ENCODE results near the gene MYCBP2.
"Not testable (repeated sequence)": the region's sequence is repeated elsewhere in the genome, so short reads cannot be mapped to it uniquely, and the experiment has no call there.

The MYCBP2 gene

GRCh38 chr13:77225946-77226345, 100.9 kb downstream of the MYCBP2 start:
- Histone ChIP-seq H3K27me3 (replicated peaks; ENCODE audit: control insufficient read depth, insufficient read depth, low read length, poor library complexity, severe bottlenecking) (no peaks in the 10 kb centered on the region), H3K4me3 (ENCODE audit: insufficient read depth, low read depth, low read length, poor library complexity, severe bottlenecking) (no peak overlapping the region), H3K27ac (ENCODE audit: insufficient read depth, low read length, poor library complexity, severe bottlenecking) (no peak overlapping the region), H3K4me1 (ENCODE audit: control insufficient read depth, insufficient read depth, low read length, poor library complexity, severe bottlenecking) (no peaks in the 10 kb centered on the region), H3K36me3 (ENCODE audit: control insufficient read depth, insufficient read depth, low read length) (peaks cover 26% of the 10 kb centered on the region), H3K9me3 (ENCODE audit: control insufficient read depth, low read length) (no peaks in the 10 kb centered on the region)
- no peak for DNase-seq

GRCh38 chr13:77222909-77223308, 104.0 kb downstream of the MYCBP2 start:
- H3K9me3 ChIP-seq (ENCODE audit: control insufficient read depth, low read length) = no peaks in the 10 kb centered on the region
- no peak overlapping the region for H3K27ac ChIP-seq (ENCODE audit: insufficient read depth, low read length, poor library complexity, severe bottlenecking)
- H3K27me3 ChIP-seq (replicated peaks; ENCODE audit: control insufficient read depth, insufficient read depth, low read length, poor library complexity, severe bottlenecking) = no peaks in the 10 kb centered on the region
- H3K36me3 ChIP-seq (ENCODE audit: control insufficient read depth, insufficient read depth, low read length) = peaks cover 24% of the 10 kb centered on the region
- H3K4me3 ChIP-seq (ENCODE audit: insufficient read depth, low read depth, low read length, poor library complexity, severe bottlenecking) = no peak overlapping the region
- DNase-seq = no peak
- no peaks in the 10 kb centered on the region for H3K4me1 ChIP-seq (ENCODE audit: control insufficient read depth, insufficient read depth, low read length, poor library complexity, severe bottlenecking)

GRCh38 chr13:77222000-77222690, 104.7 kb downstream of the MYCBP2 start:
- Histone ChIP-seq H3K27ac (ENCODE audit: insufficient read depth, low read length, poor library complexity, severe bottlenecking) (no peak overlapping the region), H3K9me3 (ENCODE audit: control insufficient read depth, low read length) (no peaks in the 10 kb centered on the region), H3K4me1 (ENCODE audit: control insufficient read depth, insufficient read depth, low read length, poor library complexity, severe bottlenecking) (no peaks in the 10 kb centered on the region), H3K27me3 (replicated peaks; ENCODE audit: control insufficient read depth, insufficient read depth, low read length, poor library complexity, severe bottlenecking) (no peaks in the 10 kb centered on the region), H3K4me3 (ENCODE audit: insufficient read depth, low read depth, low read length, poor library complexity, severe bottlenecking) (no peak overlapping the region), H3K36me3 (ENCODE audit: control insufficient read depth, insufficient read depth, low read length) (peaks cover 28% of the 10 kb centered on the region)
- no peak for DNase-seq

- H3K27me3 ChIP-seq (replicated peaks; ENCODE audit: control insufficient read depth, insufficient read depth, low read length, poor library complexity, severe bottlenecking) = no peaks in the 10 kb centered on the region
- no peaks in the 10 kb centered on the region for H3K9me3 ChIP-seq (ENCODE audit: control insufficient read depth, low read length)
- H3K27ac ChIP-seq (ENCODE audit: insufficient read depth, low read length, poor library complexity, severe bottlenecking) = no peak overlapping the region
- peaks cover 51% of the 10 kb centered on the region for H3K36me3 ChIP-seq (ENCODE audit: control insufficient read depth, insufficient read depth, low read length)
- no peak for DNase-seq
- H3K4me1 ChIP-seq (ENCODE audit: control insufficient read depth, insufficient read depth, low read length, poor library complexity, severe bottlenecking) = no peaks in the 10 kb centered on the region
- H3K4me3 ChIP-seq (ENCODE audit: insufficient read depth, low read depth, low read length, poor library complexity, severe bottlenecking) = no peak overlapping the region
Measured at GRCh38 chr13:77219401-77219800, 107.5 kb downstream of the MYCBP2 start.

- H3K27me3 ChIP-seq (replicated peaks; ENCODE audit: control insufficient read depth, insufficient read depth, low read length, poor library complexity, severe bottlenecking) = no peaks in the 10 kb centered on the region
- no peaks in the 10 kb centered on the region for H3K4me1 ChIP-seq (ENCODE audit: control insufficient read depth, insufficient read depth, low read length, poor library complexity, severe bottlenecking)
- H3K9me3 ChIP-seq (ENCODE audit: control insufficient read depth, low read length) = no peaks in the 10 kb centered on the region
- H3K36me3 ChIP-seq (ENCODE audit: control insufficient read depth, insufficient read depth, low read length) = peaks cover 62% of the 10 kb centered on the region
- H3K27ac ChIP-seq (ENCODE audit: insufficient read depth, low read length, poor library complexity, severe bottlenecking) = no peak overlapping the region
- DNase-seq = no peak
- no peak overlapping the region for H3K4me3 ChIP-seq (ENCODE audit: insufficient read depth, low read depth, low read length, poor library complexity, severe bottlenecking)
Measured at GRCh38 chr13:77218274-77218673, 108.6 kb downstream of the MYCBP2 start.

GRCh38 chr13:77215543-77215942, 111.4 kb downstream of the MYCBP2 start:
- Histone ChIP-seq H3K9me3 (ENCODE audit: control insufficient read depth, low read length) (no peaks in the 10 kb centered on the region), H3K27ac (ENCODE audit: insufficient read depth, low read length, poor library complexity, severe bottlenecking) (no peak overlapping the region), H3K4me3 (ENCODE audit: insufficient read depth, low read depth, low read length, poor library complexity, severe bottlenecking) (no peak overlapping the region), H3K36me3 (ENCODE audit: control insufficient read depth, insufficient read depth, low read length) (peaks cover 57% of the 10 kb centered on the region), H3K27me3 (replicated peaks; ENCODE audit: control insufficient read depth, insufficient read depth, low read length, poor library complexity, severe bottlenecking) (no peaks in the 10 kb centered on the region), H3K4me1 (ENCODE audit: control insufficient read depth, insufficient read depth, low read length, poor library complexity, severe bottlenecking) (no peaks in the 10 kb centered on the region)
- no peak for DNase-seq

- H3K27me3 ChIP-seq (replicated peaks; ENCODE audit: control insufficient read depth, insufficient read depth, low read length, poor library complexity, severe bottlenecking) = no peaks in the 10 kb centered on the region
- no peak overlapping the region for H3K27ac ChIP-seq (ENCODE audit: insufficient read depth, low read length, poor library complexity, severe bottlenecking)
- no peaks in the 10 kb centered on the region for H3K9me3 ChIP-seq (ENCODE audit: control insufficient read depth, low read length)
- no peaks in the 10 kb centered on the region for H3K4me1 ChIP-seq (ENCODE audit: control insufficient read depth, insufficient read depth, low read length, poor library complexity, severe bottlenecking)
- no peak overlapping the region for H3K4me3 ChIP-seq (ENCODE audit: insufficient read depth, low read depth, low read length, poor library complexity, severe bottlenecking)
- DNase-seq = no peak
- H3K36me3 ChIP-seq (ENCODE audit: control insufficient read depth, insufficient read depth, low read length) = peaks cover 60% of the 10 kb centered on the region
Measured at GRCh38 chr13:77213644-77214043, 113.2 kb downstream of the MYCBP2 start.

- no peak for DNase-seq
- no peaks in the 10 kb centered on the region for H3K4me1 ChIP-seq (ENCODE audit: control insufficient read depth, insufficient read depth, low read length, poor library complexity, severe bottlenecking)
- no peak overlapping the region for H3K27ac ChIP-seq (ENCODE audit: insufficient read depth, low read length, poor library complexity, severe bottlenecking)
- peaks cover 28% of the 10 kb centered on the region for H3K36me3 ChIP-seq (ENCODE audit: control insufficient read depth, insufficient read depth, low read length)
- H3K27me3 ChIP-seq (replicated peaks; ENCODE audit: control insufficient read depth, insufficient read depth, low read length, poor library complexity, severe bottlenecking) = no peaks in the 10 kb centered on the region
- H3K4me3 ChIP-seq (ENCODE audit: insufficient read depth, low read depth, low read length, poor library complexity, severe bottlenecking) = no peak overlapping the region
- no peaks in the 10 kb centered on the region for H3K9me3 ChIP-seq (ENCODE audit: control insufficient read depth, low read length)
Measured at GRCh38 chr13:77207943-77208342, 119.0 kb downstream of the MYCBP2 start.

GRCh38 chr13:77198995-77199394, 127.9 kb downstream of the MYCBP2 start:
- peaks cover 33% of the 10 kb centered on the region for H3K36me3 ChIP-seq (ENCODE audit: control insufficient read depth, insufficient read depth, low read length)
- not testable (repeated sequence) for H3K9me3 ChIP-seq (ENCODE audit: control insufficient read depth, low read length); H3K4me3 ChIP-seq (ENCODE audit: insufficient read depth, low read depth, low read length, poor library complexity, severe bottlenecking); DNase-seq; H3K27ac ChIP-seq (ENCODE audit: insufficient read depth, low read length, poor library complexity, severe bottlenecking); H3K4me1 ChIP-seq (ENCODE audit: control insufficient read depth, insufficient read depth, low read length, poor library complexity, severe bottlenecking); H3K27me3 ChIP-seq (replicated peaks; ENCODE audit: control insufficient read depth, insufficient read depth, low read length, poor library complexity, severe bottlenecking)

GRCh38 chr13:77196052-77196618, 130.8 kb downstream of the MYCBP2 start:
- no peaks in the 10 kb centered on the region for H3K27me3 ChIP-seq (replicated peaks; ENCODE audit: control insufficient read depth, insufficient read depth, low read length, poor library complexity, severe bottlenecking)
- H3K36me3 ChIP-seq (ENCODE audit: control insufficient read depth, insufficient read depth, low read length) = peaks cover 51% of the 10 kb centered on the region
- no peak overlapping the region for H3K4me3 ChIP-seq (ENCODE audit: insufficient read depth, low read depth, low read length, poor library complexity, severe bottlenecking)
- no peaks in the 10 kb centered on the region for H3K4me1 ChIP-seq (ENCODE audit: control insufficient read depth, insufficient read depth, low read length, poor library complexity, severe bottlenecking)
- no peak for DNase-seq
- H3K9me3 ChIP-seq (ENCODE audit: control insufficient read depth, low read length) = no peaks in the 10 kb centered on the region
- no peak overlapping the region for H3K27ac ChIP-seq (ENCODE audit: insufficient read depth, low read length, poor library complexity, severe bottlenecking)
